ENCODE results near the gene FRYL. TPM values are rescaled to one million over a fixed set of nuclear protein-coding genes. Genes with fewer than 3 reads are reported as not detected.

The FRYL gene
- polyA plus RNA-seq, 1 donor from 2014 or later = 64.0 TPM

GRCh38 chr4:48450740-48451139 lies 329.3 kb downstream of the FRYL start:
- Histone ChIP-seq H3K27ac (ENCODE audit: low read length) (no peak overlapping the region), H3K9me3 (ENCODE audit: low read length) (no peaks in the 10 kb centered on the region), H3K9me2 (ENCODE audit: insufficient read depth, low read length) (no peaks in the 10 kb centered on the region), H3K4me2 (ENCODE audit: low read length) (no peak overlapping the region), H3K9ac (ENCODE audit: low read length) (no peak overlapping the region), H3K36me3 (ENCODE audit: insufficient read depth, low read length) (no peaks in the 10 kb centered on the region), H3K27me3 (ENCODE audit: insufficient read depth, low read depth, low read length) (no peaks in the 10 kb centered on the region), H2AFZ (ENCODE audit: low read depth, low read length) (no peak overlapping the region), H3K79me2 (replicated peaks; ENCODE audit: insufficient read depth, low read length) (no peaks in the 10 kb centered on the region), H3K4me3 (ENCODE audit: low read length) (no peak overlapping the region), H3F3A (ENCODE audit: insufficient read depth, low read length, poor library complexity, severe bottlenecking) (no peaks in the 10 kb centered on the region), H4K20me1 (ENCODE audit: insufficient read depth) (no peaks in the 10 kb centered on the region)
- no peak for TF ChIP-seq EP300 (conservative IDR thresholded peaks at IDR 0.05; ENCODE audit: poor library complexity, severe bottlenecking)
- no peak for TF ChIP-seq EZH2 (IDR thresholded peaks at IDR 0.05; ENCODE audit: borderline replicate concordance, insufficient read depth, low read length, poor library complexity, severe bottlenecking)
- TF ChIP-seq TAF1 (IDR thresholded peaks at IDR 0.05; ENCODE audit: low read depth) = no peak

GRCh38 chr4:48449151-48449550 lies 330.9 kb downstream of the FRYL start:
- no peaks in the 10 kb centered on the region for H3K9me3 ChIP-seq (ENCODE audit: low read length)
- H3K9ac ChIP-seq (ENCODE audit: low read length) = no peak overlapping the region
- no peaks in the 10 kb centered on the region for H3K79me2 ChIP-seq (replicated peaks; ENCODE audit: insufficient read depth, low read length)
- no peaks in the 10 kb centered on the region for H3K27me3 ChIP-seq (ENCODE audit: insufficient read depth, low read depth, low read length)
- no peaks in the 10 kb centered on the region for H3K36me3 ChIP-seq (ENCODE audit: insufficient read depth, low read length)
- no peaks in the 10 kb centered on the region for H4K20me1 ChIP-seq (ENCODE audit: insufficient read depth)
- no peak overlapping the region for H3K4me3 ChIP-seq (ENCODE audit: low read length)
- H3K27ac ChIP-seq (ENCODE audit: low read length) = no peak overlapping the region
- H3F3A ChIP-seq (ENCODE audit: insufficient read depth, low read length, poor library complexity, severe bottlenecking) = no peaks in the 10 kb centered on the region
- no peak overlapping the region for H3K4me2 ChIP-seq (ENCODE audit: low read length)
- H2AFZ ChIP-seq (ENCODE audit: low read depth, low read length) = no peak overlapping the region
- TF ChIP-seq RAD21 (conservative IDR thresholded peaks at IDR 0.05) = no peak
- TF ChIP-seq POLR2AphosphoS5 (IDR thresholded peaks at IDR 0.05) = no peak
- no peak for TF ChIP-seq MXI1 (conservative IDR thresholded peaks at IDR 0.05; ENCODE audit: poor library complexity, severe bottlenecking)
- no peak for TF ChIP-seq REST (IDR thresholded peaks at IDR 0.05; ENCODE audit: borderline replicate concordance)
- no peak for TF ChIP-seq EP300 (conservative IDR thresholded peaks at IDR 0.05; ENCODE audit: poor library complexity, severe bottlenecking)
- TF ChIP-seq TAF1 (IDR thresholded peaks at IDR 0.05; ENCODE audit: low read depth) = no peak
- TF ChIP-seq SMC3 (conservative IDR thresholded peaks at IDR 0.05; ENCODE audit: poor library complexity) = no peak
- TF ChIP-seq CTCF (IDR thresholded peaks at IDR 0.05; ENCODE audit: poor library complexity, severe bottlenecking) = no peak
- TF ChIP-seq EZH2 (IDR thresholded peaks at IDR 0.05; ENCODE audit: borderline replicate concordance, insufficient read depth, low read length, poor library complexity, severe bottlenecking) = no peak
- no peaks in the 10 kb centered on the region for H3K9me2 ChIP-seq (ENCODE audit: insufficient read depth, low read length)

Small RNA genes lying within 50 kb of the gene (small RNA-seq; reads per million reads assigned to genes)
- gene RNU5E-3P = 0 to 0.33 (median 0) reads per million in 3 experiments

Other genes starting within 250 kb of the FRYL start
- gene OCIAD1, start 50.8 kb upstream of the FRYL start, polyA plus RNA-seq = 449 and 451 TPM in 2 replicates
- gene OCIAD2, start 126.5 kb upstream of the FRYL start, polyA plus RNA-seq = 67.2 and 69.7 TPM in 2 replicates
- gene CWH43, start 206.0 kb upstream of the FRYL start, polyA plus RNA-seq = not detected in 2 replicates